ENCODE results near the gene FAM222B. TPM values are rescaled to one million over a fixed set of nuclear protein-coding genes. Genes with fewer than 3 reads are reported as not detected.

The FAM222B gene
- total RNA-seq, 1 donor from 2014 or later: 3.2 TPM

- Histone ChIP-seq H3K27me3 (ENCODE audit: control insufficient read depth, insufficient read depth, low read length) (no peaks in the 10 kb centered on the region), H3K4me3 (ENCODE audit: low read depth, low read length) (no peak overlapping the region), H3K36me3 (ENCODE audit: control insufficient read depth, insufficient read depth, low read length) (peaks cover 12% of the 10 kb centered on the region)
- peak; percentile 28 for DNase-seq (ENCODE audit: low read depth)
- no peak for FAIRE-seq
- no peak for TF ChIP-seq CTCF (IDR thresholded peaks at IDR 0.05; ENCODE audit: insufficient read depth, low read length, severe bottlenecking)
Observed at GRCh38 chr17:28875848-28876550, 33.4 kb upstream of the FAM222B start.

- DNase-seq (ENCODE audit: low read depth): no peak
- TF ChIP-seq CTCF (IDR thresholded peaks at IDR 0.05; ENCODE audit: insufficient read depth, low read length, severe bottlenecking): no peak
- FAIRE-seq: no peak
- H3K27me3 ChIP-seq (ENCODE audit: control insufficient read depth, insufficient read depth, low read length): no peaks in the 10 kb centered on the region
- H3K36me3 ChIP-seq (ENCODE audit: control insufficient read depth, insufficient read depth, low read length): peaks cover 8% of the 10 kb centered on the region
- no peak overlapping the region for H3K4me3 ChIP-seq (ENCODE audit: low read depth, low read length)
Observed at GRCh38 chr17:28874750-28875149, 32.2 kb upstream of the FAM222B start.

- Histone ChIP-seq H3K36me3 (ENCODE audit: control insufficient read depth, insufficient read depth, low read length) (peaks cover under 1% of the 10 kb centered on the region), H3K27me3 (ENCODE audit: control insufficient read depth, insufficient read depth, low read length) (no peaks in the 10 kb centered on the region), H3K4me3 (ENCODE audit: low read depth, low read length) (no peak overlapping the region)
- FAIRE-seq: no peak
- DNase-seq (ENCODE audit: low read depth): no peak
- no peak for TF ChIP-seq CTCF (IDR thresholded peaks at IDR 0.05; ENCODE audit: insufficient read depth, low read length, severe bottlenecking)
Observed at GRCh38 chr17:28873839-28874238, 31.2 kb upstream of the FAM222B start.

- TF ChIP-seq CTCF (IDR thresholded peaks at IDR 0.05; ENCODE audit: insufficient read depth, low read length, severe bottlenecking): no peak
- FAIRE-seq: no peak
- Histone ChIP-seq H3K27me3 (ENCODE audit: control insufficient read depth, insufficient read depth, low read length) (no peaks in the 10 kb centered on the region), H3K4me3 (ENCODE audit: low read depth, low read length) (no peak overlapping the region), H3K36me3 (ENCODE audit: control insufficient read depth, insufficient read depth, low read length) (no peaks in the 10 kb centered on the region)
- no peak for DNase-seq (ENCODE audit: low read depth)
Observed at GRCh38 chr17:28871056-28871579, 28.5 kb upstream of the FAM222B start.

GRCh38 chr17:28867276-28867675 is 24.7 kb upstream of the FAM222B start:
- DNase-seq (ENCODE audit: low read depth) (no peak), FAIRE-seq (no peak)
- no peaks in the 10 kb centered on the region for H3K27me3 ChIP-seq (ENCODE audit: control insufficient read depth, insufficient read depth, low read length)
- no peak overlapping the region for H3K4me3 ChIP-seq (ENCODE audit: low read depth, low read length)
- TF ChIP-seq CTCF (IDR thresholded peaks at IDR 0.05; ENCODE audit: insufficient read depth, low read length, severe bottlenecking): no peak
- H3K36me3 ChIP-seq (ENCODE audit: control insufficient read depth, insufficient read depth, low read length): no peaks in the 10 kb centered on the region
